Cardiac septum (tissue), 1 donor: ENCODE results near the gene ZNF200. TPM values are rescaled to one million over a fixed set of nuclear protein-coding genes. Genes with fewer than 3 reads are reported as not detected.
A peak's percentile ranks its signal among the peaks of the same experiment; 100 is the strongest.
"Not testable (repeated sequence)": the region's sequence is repeated elsewhere in the genome, so short reads cannot be mapped to it uniquely, and the experiment has no call there.

Experiments
- DNase-seq: peaks from one replicate; pipeline ENCODE4 v3.0.0-alpha.2; 2020; ENCODE audit warnings: low spot score
- intact Hi-C: fragments of 100-400 bp; cut with DNase I; formaldehyde crosslinking; loops from one replicate; pipeline ENCODE4 v1.14.0; 2022
- total RNA-seq: library from RNA; stranded (reverse); fragmentation: NEBNext Ultra II Directional; extraction: Animal tissue kit (Norgen Biotek cat#: 25700); gene quantifications from one replicate; pipeline ENCODE4 v1.2.1, GENCODE V29; 2021
- donor health status: DM: no; HTN: no; CAD: no.

ZNF200 gene
- total RNA-seq, 1 donor from 2014 or later: 5.3 TPM

DNA sequence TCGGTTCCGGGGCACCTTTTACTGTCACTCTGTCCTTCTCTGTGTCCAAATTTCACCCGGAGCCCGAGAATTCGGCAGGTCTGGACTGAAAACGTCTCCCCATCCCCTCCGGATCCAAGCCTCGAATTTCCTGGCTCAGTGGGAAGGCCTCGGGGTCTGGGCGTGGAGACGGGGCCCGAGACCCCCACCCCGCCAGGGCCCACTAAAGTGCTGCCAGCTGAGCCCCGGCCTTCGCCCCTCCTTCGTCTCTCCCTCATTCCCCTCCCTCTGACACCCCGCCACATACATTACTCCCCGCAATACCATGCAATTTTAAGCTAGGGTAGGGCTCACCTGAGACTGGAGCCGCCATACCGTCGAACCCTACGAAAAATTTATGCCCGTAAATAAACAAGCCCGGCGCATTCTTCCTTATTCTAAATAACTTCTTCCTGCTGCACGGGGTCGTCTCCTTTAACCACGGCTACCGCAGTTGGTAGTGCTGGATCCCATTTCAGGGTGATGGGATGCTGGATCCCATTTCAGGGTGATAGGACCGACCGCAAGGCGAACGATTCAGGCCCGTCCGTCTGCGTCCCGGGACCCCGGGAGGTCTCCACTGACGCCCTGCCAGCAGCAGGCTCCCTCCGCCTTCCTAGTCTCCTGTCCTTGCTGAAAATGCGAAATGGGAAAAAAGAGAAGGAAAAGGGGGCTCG, 51.4 kb downstream of the ZNF200 start:
- intact Hi-C loops: no loop called here
- no peak for DNase-seq

DNA sequence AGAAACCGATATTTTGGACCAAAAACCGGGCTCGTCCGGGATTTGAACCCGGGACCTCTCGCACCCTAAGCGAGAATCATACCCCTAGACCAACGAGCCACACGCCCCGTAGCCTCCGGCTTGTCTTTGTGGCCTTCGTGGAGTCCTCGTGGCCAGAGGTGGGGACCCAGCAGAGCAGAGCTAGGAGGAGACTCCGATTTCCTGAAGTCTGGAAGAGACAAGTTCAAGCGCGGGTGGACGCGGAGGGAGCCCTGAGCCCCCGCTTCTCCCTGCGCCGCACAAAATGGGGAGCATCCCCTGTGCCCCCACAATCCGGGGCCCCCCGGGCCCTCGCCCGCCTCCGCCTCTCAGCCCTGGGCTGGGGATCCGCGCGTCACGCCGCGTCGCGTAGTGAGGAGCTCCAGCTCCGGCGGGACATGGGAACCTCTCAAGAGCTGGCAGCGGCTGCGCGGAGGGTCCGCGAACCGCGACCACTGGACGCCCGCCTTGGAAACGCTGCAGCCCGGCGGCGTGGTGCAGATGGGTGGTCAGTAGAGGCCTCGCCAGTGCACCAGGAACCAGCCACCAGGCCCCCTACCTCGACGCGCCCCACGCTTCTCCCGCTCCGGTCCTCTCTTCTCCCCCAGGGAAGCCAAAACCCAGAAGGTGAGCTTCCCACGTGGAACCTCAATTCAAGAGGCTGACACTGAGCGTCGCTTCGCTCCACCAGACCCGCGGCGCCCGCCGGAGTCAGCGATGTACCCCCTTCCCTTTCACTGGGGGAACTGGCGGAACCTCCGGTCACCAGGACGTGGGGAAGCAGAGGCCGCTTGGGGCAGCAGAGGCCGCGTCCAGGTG, 52.1 kb downstream of the ZNF200 start:
- peak; percentile 83 for DNase-seq
- intact Hi-C loops: no loop called here

DNA sequence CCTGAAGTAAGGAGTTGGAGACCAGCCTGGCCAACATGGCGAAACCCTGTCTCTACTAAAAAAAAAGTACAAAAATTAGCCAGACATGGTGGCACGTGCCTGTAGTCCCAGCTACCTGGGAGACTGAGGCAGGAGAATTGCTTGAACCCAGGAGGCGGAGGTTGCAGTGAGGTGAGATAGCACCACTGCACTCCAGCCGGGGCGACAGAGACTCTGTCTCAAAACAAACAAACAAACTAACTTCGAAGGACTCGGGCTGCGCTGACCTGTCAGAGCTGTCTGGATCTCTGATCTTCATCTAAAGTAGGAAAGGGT, 52.7 kb downstream of the ZNF200 start:
- intact Hi-C loops, DNase-seq: not testable (repeated sequence)

DNA sequence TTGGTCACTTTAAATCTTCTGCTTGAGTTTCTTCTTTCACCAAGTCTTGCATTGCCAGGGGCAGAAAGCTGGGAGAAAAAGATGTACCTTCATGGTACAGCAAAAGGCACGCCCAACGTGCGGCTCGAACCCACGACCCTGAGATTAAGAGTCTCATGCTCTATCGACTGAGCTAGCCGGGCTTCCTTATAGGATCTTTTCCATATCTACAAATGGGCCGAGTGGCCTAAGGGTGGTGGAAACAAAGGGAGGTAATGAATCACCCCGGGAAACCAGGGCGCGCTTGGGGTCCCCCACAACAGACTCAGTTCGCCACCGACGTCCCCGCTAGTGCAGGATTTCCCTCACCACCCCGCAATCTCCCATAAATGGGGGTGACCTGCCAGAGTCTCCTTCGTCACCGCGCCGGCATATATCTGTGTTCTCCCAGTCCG, 54.5 kb downstream of the ZNF200 start:
- intact Hi-C loops: no loop called here
- DNase-seq: no peak

DNA sequence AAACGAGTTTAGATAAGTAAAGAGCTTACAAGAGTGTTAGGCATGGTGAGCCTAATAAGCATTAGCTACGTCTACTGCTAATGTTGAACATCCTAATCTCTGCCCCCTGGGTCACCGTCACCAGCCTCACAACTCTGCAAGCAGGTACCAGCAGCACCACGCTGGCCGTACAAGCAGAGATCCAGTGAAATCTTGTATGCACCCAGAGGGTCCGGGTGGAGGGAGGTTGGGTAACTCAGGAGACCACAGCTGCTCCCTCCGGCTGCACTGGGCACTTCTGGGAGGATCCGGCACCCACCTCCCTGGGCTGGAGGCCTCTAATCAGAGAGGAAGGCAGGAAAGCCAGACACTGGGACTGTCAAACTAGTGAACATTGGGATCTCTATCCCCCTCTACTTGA, 55.3 kb downstream of the ZNF200 start:
- DNase-seq: no peak
- intact Hi-C loops: no loop called here

DNA sequence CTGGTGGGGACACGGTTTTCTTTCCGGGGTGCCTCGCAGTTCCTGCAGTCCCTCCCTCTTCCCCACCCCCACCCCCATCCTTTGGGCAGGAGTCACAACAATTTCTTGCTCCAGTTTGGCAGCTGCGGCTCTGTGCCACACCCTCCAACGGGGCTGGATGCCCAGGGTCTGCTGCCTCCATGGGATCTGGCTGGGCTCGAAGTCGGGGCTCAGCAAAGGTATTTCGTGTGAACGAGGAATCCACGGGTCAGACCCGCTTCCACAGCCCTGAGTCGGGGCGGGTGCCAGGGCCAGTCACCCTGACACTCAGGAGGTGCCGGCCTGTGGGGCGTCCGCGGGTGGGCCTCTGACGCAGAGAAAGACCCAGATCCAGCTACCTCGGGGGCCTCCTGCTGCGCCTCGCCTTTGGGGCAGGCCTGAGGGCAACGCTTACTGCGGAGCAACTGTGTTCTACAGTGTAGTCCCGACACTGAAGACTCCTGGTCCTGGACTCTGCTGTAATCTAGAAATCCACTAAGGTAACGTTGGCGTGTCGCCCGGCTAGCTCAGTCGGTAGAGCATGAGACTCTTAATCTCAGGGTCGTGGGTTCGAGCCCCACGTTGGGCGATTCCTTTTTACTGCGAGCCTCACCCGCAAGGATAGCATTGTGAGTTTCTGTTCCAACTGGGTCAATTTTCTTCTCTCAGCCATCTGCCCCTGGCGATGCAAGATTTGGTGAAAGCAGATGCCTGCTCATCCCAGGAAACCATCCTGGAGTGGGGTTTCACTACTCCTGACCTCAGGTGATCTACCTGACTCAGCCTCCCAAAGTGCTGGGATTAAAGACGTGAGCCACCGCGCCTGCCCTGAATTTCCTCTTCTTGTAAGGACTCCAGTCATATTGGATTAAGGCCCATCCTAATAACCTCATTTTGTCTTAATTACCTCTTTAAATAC, 59.5 kb downstream of the ZNF200 start:
- no peak for DNase-seq
- intact Hi-C loops: no loop called here

DNA sequence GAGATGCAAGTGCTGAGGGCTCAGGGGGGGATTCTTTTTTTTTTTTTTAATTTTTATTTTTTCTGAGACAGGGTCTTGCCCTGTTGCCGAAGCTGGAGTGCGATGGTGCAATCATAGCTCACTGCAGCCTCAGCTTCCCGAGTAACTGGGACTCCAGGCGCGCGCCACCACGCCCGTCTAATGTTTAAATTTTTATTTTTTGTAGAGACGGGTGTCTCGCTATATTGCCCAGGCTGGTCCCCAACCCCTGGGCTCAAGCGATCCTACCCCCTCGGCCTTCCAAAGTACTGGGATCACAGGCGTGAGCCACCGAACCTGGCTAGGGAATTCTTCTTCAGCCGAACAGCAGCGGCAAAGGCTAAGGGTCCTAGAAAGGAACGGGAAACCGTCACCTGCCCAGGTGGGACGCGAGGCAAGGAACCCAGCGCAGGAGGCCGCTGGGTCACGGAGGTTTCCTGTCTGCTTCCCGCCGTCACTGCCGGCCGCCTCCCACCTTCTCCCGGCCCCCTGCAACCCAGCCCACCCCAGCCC, 60.3 kb downstream of the ZNF200 start:
- intact Hi-C loops: no loop called here

DNA sequence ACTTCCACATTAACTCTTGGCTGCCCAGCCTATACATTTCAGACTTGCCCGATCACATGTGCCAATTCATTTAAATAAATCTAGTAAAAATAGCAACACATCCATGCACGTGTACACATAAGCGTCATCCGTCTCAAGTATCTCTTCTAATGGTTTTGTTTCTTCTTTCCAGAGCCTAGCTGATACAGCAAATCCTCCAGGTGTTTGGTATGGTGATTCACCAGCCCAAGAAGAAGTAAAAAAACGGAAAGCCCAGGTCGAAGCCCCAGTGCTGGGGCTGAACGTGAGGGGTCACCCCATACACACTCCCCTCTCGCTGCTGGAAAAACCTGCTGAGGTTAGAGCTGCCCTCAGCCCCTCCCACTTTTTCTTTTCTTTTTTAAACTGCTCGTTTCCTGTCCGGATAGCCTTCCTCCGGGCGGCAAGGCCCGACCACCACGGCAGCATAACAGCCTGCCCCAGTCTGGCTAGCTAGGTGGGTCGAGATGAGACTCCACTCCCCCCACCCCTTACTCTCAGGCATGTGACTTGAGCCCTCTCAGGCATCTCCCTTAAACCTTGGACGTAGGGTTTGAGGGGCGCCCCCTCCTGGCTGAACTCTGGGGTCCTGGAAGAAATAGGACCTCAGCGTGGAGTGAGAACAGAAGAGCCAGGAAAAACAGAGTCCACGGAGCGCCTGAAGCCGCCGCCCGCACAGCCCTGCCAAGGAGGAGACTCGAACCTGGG, 60.9 kb downstream of the ZNF200 start:
- intact Hi-C loops: no loop called here
- DNase-seq: no peak

More for the DNA sequence above, 60.3 kb downstream of the ZNF200 start:
- no peak for DNase-seq

Other genes with a start within 250 kb of the ZNF200 start
- 2.3 TPM for gene CLDN9, start 222.2 kb downstream of the ZNF200 start, total RNA-seq
- 0.16 TPM for gene CLDN6, start 217.0 kb downstream of the ZNF200 start, total RNA-seq
- 229 TPM for gene TNFRSF12A, start 214.8 kb downstream of the ZNF200 start, total RNA-seq
- gene HCFC1R1, start 211.2 kb downstream of the ZNF200 start, total RNA-seq: 41.3 TPM
- 13.9 TPM for gene THOC6, start 211.1 kb downstream of the ZNF200 start, total RNA-seq
- gene BICDL2, start 198.2 kb downstream of the ZNF200 start, total RNA-seq: not detected
- 3.0 TPM for gene MMP25, start 188.6 kb downstream of the ZNF200 start, total RNA-seq
- 32.3 TPM for gene IL32, start 169.5 kb downstream of the ZNF200 start, total RNA-seq
- gene ZSCAN10, start 135.9 kb downstream of the ZNF200 start, total RNA-seq: not detected
- 6.5 TPM for gene ZNF205, start 122.6 kb downstream of the ZNF200 start, total RNA-seq
- 7.5 TPM for gene ZNF213, start 100.1 kb downstream of the ZNF200 start, total RNA-seq
- not detected for gene OR1F1, start 47.0 kb downstream of the ZNF200 start, total RNA-seq
- gene MEFV, start 21.5 kb upstream of the ZNF200 start, total RNA-seq: 1.00 TPM
- gene ZNF263, start 48.3 kb upstream of the ZNF200 start, total RNA-seq: 11.3 TPM
- gene TIGD7, start 70.3 kb upstream of the ZNF200 start, total RNA-seq: 8.2 TPM
- 21.3 TPM for gene ZNF75A, start 70.3 kb upstream of the ZNF200 start, total RNA-seq
- gene OR2C1, start 120.7 kb upstream of the ZNF200 start, total RNA-seq: not detected
- gene ZSCAN32, start 165.8 kb upstream of the ZNF200 start, total RNA-seq: 7.2 TPM
- 9.2 TPM for gene ZNF174, start 166.1 kb upstream of the ZNF200 start, total RNA-seq
- 1.8 TPM for gene ZNF597, start 208.3 kb upstream of the ZNF200 start, total RNA-seq
- gene NAA60, start 208.5 kb upstream of the ZNF200 start, total RNA-seq: 25.5 TPM